ENCODE data around the gene ECI1.
A peak's percentile ranks its signal among the peaks of the same experiment; 100 is the strongest.
"Not testable (repeated sequence)": the region's sequence is repeated elsewhere in the genome, so short reads cannot be mapped to it uniquely, and the experiment has no call there.

The ECI1 gene

GRCh38 chr16:2273484-2273883, 22.1 kb upstream of the ECI1 start:
- TF ChIP-seq, protein P1, sequence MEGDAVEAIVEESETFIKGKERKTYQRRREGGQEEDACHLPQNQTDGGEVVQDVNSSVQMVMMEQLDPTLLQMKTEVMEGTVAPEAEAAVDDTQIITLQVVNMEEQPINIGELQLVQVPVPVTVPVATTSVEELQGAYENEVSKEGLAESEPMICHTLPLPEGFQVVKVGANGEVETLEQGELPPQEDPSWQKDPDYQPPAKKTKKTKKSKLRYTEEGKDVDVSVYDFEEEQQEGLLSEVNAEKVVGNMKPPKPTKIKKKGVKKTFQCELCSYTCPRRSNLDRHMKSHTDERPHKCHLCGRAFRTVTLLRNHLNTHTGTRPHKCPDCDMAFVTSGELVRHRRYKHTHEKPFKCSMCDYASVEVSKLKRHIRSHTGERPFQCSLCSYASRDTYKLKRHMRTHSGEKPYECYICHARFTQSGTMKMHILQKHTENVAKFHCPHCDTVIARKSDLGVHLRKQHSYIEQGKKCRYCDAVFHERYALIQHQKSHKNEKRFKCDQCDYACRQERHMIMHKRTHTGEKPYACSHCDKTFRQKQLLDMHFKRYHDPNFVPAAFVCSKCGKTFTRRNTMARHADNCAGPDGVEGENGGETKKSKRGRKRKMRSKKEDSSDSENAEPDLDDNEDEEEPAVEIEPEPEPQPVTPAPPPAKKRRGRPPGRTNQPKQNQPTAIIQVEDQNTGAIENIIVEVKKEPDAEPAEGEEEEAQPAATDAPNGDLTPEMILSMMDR (IDR thresholded peaks at IDR 0.05; ENCODE audit: insufficient read depth, low read length, poor library complexity, severe bottlenecking) = no peak
- DNase-seq (ENCODE audit: extremely low read depth, insufficient read length) = no peak
- H3K36me3 ChIP-seq (ENCODE audit: control insufficient read depth, insufficient read depth, low read length) = no peaks in the 10 kb centered on the region

DNA sequence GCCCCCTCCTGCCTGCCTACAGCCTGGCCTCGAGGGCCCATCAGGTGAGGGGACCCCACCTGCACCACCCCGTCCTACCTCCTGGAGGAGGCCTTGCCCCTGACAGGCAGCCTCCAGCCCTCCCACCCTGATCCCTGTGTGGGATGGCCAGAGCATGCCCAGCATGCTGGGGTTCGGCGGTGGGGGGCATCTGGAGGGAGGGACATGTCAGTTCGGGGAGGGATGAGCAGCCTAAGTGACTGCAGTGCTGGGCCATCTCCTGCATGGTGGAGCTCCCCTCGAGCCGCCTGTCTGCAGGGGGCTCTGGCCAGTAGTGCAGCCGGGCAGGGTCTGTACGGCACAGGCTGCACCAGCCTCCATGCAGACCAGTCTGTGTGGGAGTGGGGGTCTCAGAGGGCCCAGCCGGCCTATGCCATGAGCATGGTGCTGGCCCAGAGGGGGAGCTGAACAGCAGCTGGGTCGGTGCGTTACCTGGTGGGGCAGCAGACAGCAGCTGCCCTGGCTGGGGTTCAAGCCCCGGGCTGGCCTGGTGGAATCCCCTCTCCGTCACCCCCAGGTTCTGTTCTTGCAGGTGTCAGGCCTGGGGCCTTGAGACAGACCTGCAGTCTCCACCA, 20.6 kb upstream of the ECI1 start:
- TF ChIP-seq, protein P1 (IDR thresholded peaks at IDR 0.05; ENCODE audit: insufficient read depth, low read length, poor library complexity, severe bottlenecking) = no peak
- no peak for DNase-seq (ENCODE audit: extremely low read depth, insufficient read length)
- Histone ChIP-seq H3K36me3 (ENCODE audit: control insufficient read depth, insufficient read depth, low read length) (no peaks in the 10 kb centered on the region), H3K4me3 (replicated peaks; ENCODE audit: low read depth, low read length) (no peak overlapping the region), H3K27me3 (replicated peaks; ENCODE audit: control insufficient read depth, insufficient read depth, low read length) (no peaks in the 10 kb centered on the region)

More at GRCh38 chr16:2273484-2273883, 22.1 kb upstream of the ECI1 start:
- no peak overlapping the region for H3K4me3 ChIP-seq (replicated peaks; ENCODE audit: low read depth, low read length)
- H3K27me3 ChIP-seq (replicated peaks; ENCODE audit: control insufficient read depth, insufficient read depth, low read length) = no peaks in the 10 kb centered on the region

GRCh38 chr16:2270588-2271470, 19.4 kb upstream of the ECI1 start:
- TF ChIP-seq, protein P1 (IDR thresholded peaks at IDR 0.05; ENCODE audit: insufficient read depth, low read length, poor library complexity, severe bottlenecking) = no peak
- Histone ChIP-seq H3K4me3 (replicated peaks; ENCODE audit: low read depth, low read length) (no peak overlapping the region), H3K27me3 (replicated peaks; ENCODE audit: control insufficient read depth, insufficient read depth, low read length) (no peaks in the 10 kb centered on the region), H3K36me3 (ENCODE audit: control insufficient read depth, insufficient read depth, low read length) (peaks cover 2% of the 10 kb centered on the region; the same call in 1 of the 2 replicates)
- DNase-seq (ENCODE audit: extremely low read depth, insufficient read length) = no peak

- Histone ChIP-seq H3K27me3 (replicated peaks; ENCODE audit: control insufficient read depth, insufficient read depth, low read length) (no peaks in the 10 kb centered on the region), H3K4me3 (replicated peaks; ENCODE audit: low read depth, low read length) (no peak overlapping the region), H3K36me3 (ENCODE audit: control insufficient read depth, insufficient read depth, low read length) (peaks cover 2% of the 10 kb centered on the region; the same call in 1 of the 2 replicates)
- no peak for DNase-seq (ENCODE audit: extremely low read depth, insufficient read length)
- TF ChIP-seq, protein P1 (IDR thresholded peaks at IDR 0.05; ENCODE audit: insufficient read depth, low read length, poor library complexity, severe bottlenecking) = no peak
Observed at GRCh38 chr16:2270070-2270462, 18.7 kb upstream of the ECI1 start.

- Histone ChIP-seq H3K36me3 (ENCODE audit: control insufficient read depth, insufficient read depth, low read length) (peaks cover 13% of the 10 kb centered on the region), H3K4me3 (replicated peaks; ENCODE audit: low read depth, low read length) (peak within 1 kb of the TSS; percentile 86), H3K27me3 (replicated peaks; ENCODE audit: control insufficient read depth, insufficient read depth, low read length) (no peaks in the 10 kb centered on the region)
- peak; percentile 99 for DNase-seq (ENCODE audit: extremely low read depth, insufficient read length)
- TF ChIP-seq, protein P1 (IDR thresholded peaks at IDR 0.05; ENCODE audit: insufficient read depth, low read length, poor library complexity, severe bottlenecking) = no peak
Observed at GRCh38 chr16:2267913-2268666, 16.7 kb upstream of the ECI1 start, which contains the start of gene RNPS1. TSS of gene RNPS1 (minus strand) at chr16:2268126. CDS start at chr16:2264643, 3,483 bp downstream.

GRCh38 chr16:2267505-2267912, 16.1 kb upstream of the ECI1 start:
- Histone ChIP-seq H3K4me3 (replicated peaks; ENCODE audit: low read depth, low read length) (peak overlapping the region; percentile 86), H3K36me3 (ENCODE audit: control insufficient read depth, insufficient read depth, low read length) (peaks cover 16% of the 10 kb centered on the region)
- H3K27me3 ChIP-seq (replicated peaks; ENCODE audit: control insufficient read depth, insufficient read depth, low read length); DNase-seq (ENCODE audit: extremely low read depth, insufficient read length): not testable (repeated sequence)

GRCh38 chr16:2266887-2267286, 15.5 kb upstream of the ECI1 start:
- DNase-seq (ENCODE audit: extremely low read depth, insufficient read length); H3K27me3 ChIP-seq (replicated peaks; ENCODE audit: control insufficient read depth, insufficient read depth, low read length): not testable (repeated sequence)
- Histone ChIP-seq H3K36me3 (ENCODE audit: control insufficient read depth, insufficient read depth, low read length) (peaks cover 22% of the 10 kb centered on the region), H3K4me3 (replicated peaks; ENCODE audit: low read depth, low read length) (peak overlapping the region; percentile 86)

DNA sequence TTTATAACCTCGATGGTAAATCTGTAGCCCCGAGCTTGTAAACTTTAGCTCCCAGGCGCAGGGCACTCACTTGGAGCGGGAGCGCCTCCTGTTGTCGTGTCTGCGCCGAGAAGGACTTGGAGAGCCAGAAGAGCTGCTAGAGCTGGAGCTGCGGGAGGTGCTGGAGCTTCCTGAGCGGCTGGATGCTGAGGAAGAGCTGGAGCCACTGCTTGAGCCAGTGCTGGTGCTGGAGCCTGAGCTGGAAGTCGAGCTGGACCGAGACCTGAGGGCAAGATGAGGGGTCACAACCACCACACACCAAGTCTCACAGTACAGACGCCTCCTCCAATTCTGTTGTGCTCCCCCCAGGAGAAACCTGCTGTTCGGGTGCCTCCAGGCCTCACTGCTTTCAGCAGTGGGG, 11.6 kb upstream of the ECI1 start:
- DNase-seq (ENCODE audit: extremely low read depth, insufficient read length); H3K27me3 ChIP-seq (replicated peaks; ENCODE audit: control insufficient read depth, insufficient read depth, low read length); H3K4me3 ChIP-seq (replicated peaks; ENCODE audit: low read depth, low read length): not testable (repeated sequence)
- H3K36me3 ChIP-seq (ENCODE audit: control insufficient read depth, insufficient read depth, low read length) = peaks cover 29% of the 10 kb centered on the region
